Testis (tissue), 2 donors: ENCODE results near the gene SELENOH.

Source experiments
- CTCF ChIP-seq, 3 experiments: fragments of 450-650 bp in 2 of 3; fragments of 200-600 bp in 1 of 3; sonication (generic) in 1 of 3; IDR thresholded peaks; one replicate each; pipeline ENCODE4 v1.5.1; 2016 to 2019; ENCODE audit warnings: antibody characterized with exemption in 3 of 3, mild to moderate bottlenecking in 2 of 3, moderate library complexity in 1 of 3
- POLR2A ChIP-seq: fragments of 450-650 bp; IDR thresholded peaks from one replicate; pipeline ENCODE4 v1.6.1; 2017; ENCODE audit warnings: antibody characterized with exemption, mild to moderate bottlenecking, moderate library complexity

- no peak for TF ChIP-seq CTCF (IDR thresholded peaks at IDR 0.05)
- TF ChIP-seq POLR2A: no peak
Observed at GRCh38 chr11:57727185-57727584, 14.1 kb upstream of the SELENOH start.
